ENCODE data around the gene CHST14.

- TF ChIP-seq, protein P1, sequence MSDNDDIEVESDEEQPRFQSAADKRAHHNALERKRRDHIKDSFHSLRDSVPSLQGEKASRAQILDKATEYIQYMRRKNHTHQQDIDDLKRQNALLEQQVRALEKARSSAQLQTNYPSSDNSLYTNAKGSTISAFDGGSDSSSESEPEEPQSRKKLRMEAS (IDR thresholded peaks at IDR 0.05): peak; percentile 63; the same call in 1 of the 2 replicates
- TF ChIP-seq, protein P2, sequence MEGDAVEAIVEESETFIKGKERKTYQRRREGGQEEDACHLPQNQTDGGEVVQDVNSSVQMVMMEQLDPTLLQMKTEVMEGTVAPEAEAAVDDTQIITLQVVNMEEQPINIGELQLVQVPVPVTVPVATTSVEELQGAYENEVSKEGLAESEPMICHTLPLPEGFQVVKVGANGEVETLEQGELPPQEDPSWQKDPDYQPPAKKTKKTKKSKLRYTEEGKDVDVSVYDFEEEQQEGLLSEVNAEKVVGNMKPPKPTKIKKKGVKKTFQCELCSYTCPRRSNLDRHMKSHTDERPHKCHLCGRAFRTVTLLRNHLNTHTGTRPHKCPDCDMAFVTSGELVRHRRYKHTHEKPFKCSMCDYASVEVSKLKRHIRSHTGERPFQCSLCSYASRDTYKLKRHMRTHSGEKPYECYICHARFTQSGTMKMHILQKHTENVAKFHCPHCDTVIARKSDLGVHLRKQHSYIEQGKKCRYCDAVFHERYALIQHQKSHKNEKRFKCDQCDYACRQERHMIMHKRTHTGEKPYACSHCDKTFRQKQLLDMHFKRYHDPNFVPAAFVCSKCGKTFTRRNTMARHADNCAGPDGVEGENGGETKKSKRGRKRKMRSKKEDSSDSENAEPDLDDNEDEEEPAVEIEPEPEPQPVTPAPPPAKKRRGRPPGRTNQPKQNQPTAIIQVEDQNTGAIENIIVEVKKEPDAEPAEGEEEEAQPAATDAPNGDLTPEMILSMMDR (IDR thresholded peaks at IDR 0.05): no peak
- TF ChIP-seq RAD21 (conservative IDR thresholded peaks at IDR 0.05 in 1 of 2, IDR thresholded peaks at IDR 0.05 in 1 of 2) (0 out of 5 replicates have a peak, but pooled peaks of 1 of the 2 experiments have one; percentile 11), RFX5 (IDR thresholded peaks at IDR 0.05) (no peak), MAFK (IDR thresholded peaks at IDR 0.05; ENCODE audit: partially characterized antibody) (no peak), POLR2A (IDR thresholded peaks at IDR 0.05; ENCODE audit: low read length) (no peak), MYC (IDR thresholded peaks at IDR 0.05; ENCODE audit: borderline replicate concordance, low read length) (no peak), NPAS2 (CRISPR knock-in tag; IDR thresholded peaks at IDR 0.05; ENCODE audit: borderline replicate concordance) (no peak), SMC3 (IDR thresholded peaks at IDR 0.05) (no peak), EP300 (IDR thresholded peaks at IDR 0.05) (no peak)
- TF ChIP-seq, protein P3, sequence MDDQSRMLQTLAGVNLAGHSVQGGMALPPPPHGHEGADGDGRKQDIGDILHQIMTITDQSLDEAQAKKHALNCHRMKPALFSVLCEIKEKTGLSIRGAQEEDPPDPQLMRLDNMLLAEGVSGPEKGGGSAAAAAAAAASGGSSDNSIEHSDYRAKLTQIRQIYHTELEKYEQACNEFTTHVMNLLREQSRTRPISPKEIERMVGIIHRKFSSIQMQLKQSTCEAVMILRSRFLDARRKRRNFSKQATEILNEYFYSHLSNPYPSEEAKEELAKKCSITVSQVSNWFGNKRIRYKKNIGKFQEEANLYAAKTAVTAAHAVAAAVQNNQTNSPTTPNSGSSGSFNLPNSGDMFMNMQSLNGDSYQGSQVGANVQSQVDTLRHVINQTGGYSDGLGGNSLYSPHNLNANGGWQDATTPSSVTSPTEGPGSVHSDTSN (IDR thresholded peaks at IDR 0.05): no peak
Observed at GRCh38 chr15:40440743-40441564, 29.8 kb upstream of the CHST14 start, which contains the start of gene BAHD1.
